SK-N-SH treated with all-trans-retinoic acid at 6 μM for 48 hours (cell line): ENCODE measurements around the gene NDUFA11.

Experiments used
- ATAC-seq: fragments of 200-7000 bp; cut with Tn5 transposase; 3 replicates; pipeline ENCODE4 v1.9.1; 2020; ENCODE audit warnings: mild to moderate bottlenecking, moderate library complexity
- ARNTL ChIP-seq: fragments of 450-650 bp; formaldehyde crosslinking; IDR thresholded peaks from 2 replicates; pipeline ENCODE4 v1.5.0; 2020; ENCODE audit warnings: low read depth, mild to moderate bottlenecking, moderate library complexity, borderline replicate concordance
- BACH2 ChIP-seq: fragments of 250-450 bp; sonication (Bioruptor Pico); IDR thresholded peaks from 2 replicates; pipeline ENCODE4 v1.9.0; 2021; ENCODE audit warnings: mild to moderate bottlenecking, borderline replicate concordance
- CREB5 ChIP-seq: fragments of 250-450 bp; sonication (Bioruptor Pico); IDR thresholded peaks from 2 replicates; pipeline ENCODE4 v1.5.1; 2020; ENCODE audit warnings: low read depth, mild to moderate bottlenecking, moderate library complexity
- CSDC2 ChIP-seq: fragments of 250-450 bp; sonication (Bioruptor Pico); IDR thresholded peaks from 2 replicates; pipeline ENCODE4 v1.5.0; 2020; ENCODE audit warnings: mild to moderate bottlenecking, moderate library complexity
- CSRNP3 ChIP-seq: fragments of 250-450 bp; sonication (Bioruptor Pico); IDR thresholded peaks from 2 replicates; pipeline ENCODE4 v1.5.1; 2021; ENCODE audit warnings: mild to moderate bottlenecking, moderate library complexity
- ESRRG ChIP-seq: fragments of 250-450 bp; sonication (Bioruptor Pico); IDR thresholded peaks from 2 replicates; pipeline ENCODE4 v1.6.1; 2021; ENCODE audit warnings: mild to moderate bottlenecking
- GLIS3 ChIP-seq: fragments of 250-450 bp; sonication (Bioruptor Pico); IDR thresholded peaks from 2 replicates; pipeline ENCODE4 v1.5.0; 2020; ENCODE audit warnings: mild to moderate bottlenecking, moderate library complexity
- ISL1 ChIP-seq: fragments of 250-450 bp; sonication (Bioruptor Pico); IDR thresholded peaks from 2 replicates; pipeline ENCODE4 v2.1.2; 2022; ENCODE audit warnings: mild to moderate bottlenecking, moderate library complexity
- OSR1 ChIP-seq: fragments of 250-450 bp; sonication (Bioruptor Pico); IDR thresholded peaks from 2 replicates; pipeline ENCODE4 v1.8.0; 2022; ENCODE audit warnings: moderate library complexity, mild to moderate bottlenecking, inconsistent platforms
- POU6F1 ChIP-seq: fragments of 250-450 bp; sonication (Bioruptor Pico); IDR thresholded peaks from 2 replicates; pipeline ENCODE4 v1.8.0; 2021; ENCODE audit warnings: low read depth, mild to moderate bottlenecking, moderate library complexity, borderline replicate concordance
- PPARA ChIP-seq: fragments of 250-450 bp; sonication (Bioruptor Pico); IDR thresholded peaks from 2 replicates; pipeline ENCODE4 v1.5.0; 2020; ENCODE audit warnings: mild to moderate bottlenecking, borderline replicate concordance
- RARB ChIP-seq: fragments of 250-450 bp; sonication (Bioruptor Pico); IDR thresholded peaks from 2 replicates; pipeline ENCODE4 v1.8.0; 2021; ENCODE audit warnings: mild to moderate bottlenecking, moderate library complexity
- SNAI2 ChIP-seq: fragments of 250-450 bp; sonication (Bioruptor Pico); IDR thresholded peaks from 2 replicates; pipeline ENCODE4 v1.5.0; 2020; ENCODE audit warnings: mild to moderate bottlenecking, moderate library complexity
- TCF4 ChIP-seq: fragments of 250-450 bp; sonication (Bioruptor Pico); IDR thresholded peaks from 2 replicates; pipeline ENCODE4 v1.8.0; 2021; ENCODE audit warnings: mild to moderate bottlenecking, moderate library complexity, borderline replicate concordance
- TOX ChIP-seq: fragments of 250-450 bp; sonication (Bioruptor Pico); IDR thresholded peaks from 2 replicates; pipeline ENCODE4 v1.8.0; 2021; ENCODE audit warnings: mild to moderate bottlenecking, moderate library complexity, borderline replicate concordance
- TSHZ2 ChIP-seq: fragments of 250-450 bp; sonication (Bioruptor Pico); IDR thresholded peaks from 2 replicates; pipeline ENCODE4 v1.5.0; 2020; ENCODE audit warnings: mild to moderate bottlenecking, moderate library complexity
- ZC3H10 ChIP-seq: fragments of 250-450 bp; sonication (Bioruptor Pico); IDR thresholded peaks from 2 replicates; pipeline ENCODE4 v1.5.1; 2021; ENCODE audit warnings: mild to moderate bottlenecking, moderate library complexity
- ZFP3 ChIP-seq: fragments of 250-450 bp; sonication (Bioruptor Pico); IDR thresholded peaks from 2 replicates; pipeline ENCODE4 v1.5.0; 2020; ENCODE audit warnings: mild to moderate bottlenecking, moderate library complexity
- ZFP30 ChIP-seq: fragments of 450-650 bp; formaldehyde crosslinking; IDR thresholded peaks from 2 replicates; pipeline ENCODE4 v1.5.0; 2022; ENCODE audit warnings: mild to moderate bottlenecking, moderate library complexity
- ZNF565 ChIP-seq: fragments of 450-650 bp; formaldehyde crosslinking; conservative IDR thresholded peaks from 2 replicates; pipeline ENCODE4 v1.5.0; 2020; ENCODE audit warnings: low read depth, mild to moderate bottlenecking, moderate library complexity
- ZNF70 ChIP-seq: fragments of 450-650 bp; formaldehyde crosslinking; IDR thresholded peaks from 2 replicates; pipeline ENCODE4 v1.5.0; 2020; ENCODE audit warnings: mild to moderate bottlenecking, moderate library complexity
- ZNF8 ChIP-seq: fragments of 450-650 bp; formaldehyde crosslinking; IDR thresholded peaks from 2 replicates; pipeline ENCODE4 v1.5.0; 2020; ENCODE audit warnings: mild to moderate bottlenecking, moderate library complexity

The NDUFA11 gene

GRCh38 chr19:5921516-5922160 lies 18.0 kb upstream of the NDUFA11 start:
- ATAC-seq: no peak

GRCh38 chr19:5918463-5919079 lies 15.0 kb upstream of the NDUFA11 start:
- no peak for ATAC-seq
- TF ChIP-seq ZFP30 (CRISPR knock-in tag) (no peak), ZFP3 (CRISPR knock-in tag) (no peak), PPARA (CRISPR knock-in tag) (no peak), TOX (no peak), RARB (CRISPR knock-in tag) (no peak), ISL1 (CRISPR knock-in tag) (no peak), ZNF8 (no peak), BACH2 (CRISPR knock-in tag) (no peak), SNAI2 (no peak), ESRRG (no peak), ZNF565 (no peak), GLIS3 (no peak), TCF4 (CRISPR knock-in tag) (no peak), CSRNP3 (no peak), OSR1 (CRISPR knock-in tag) (no peak)

More at GRCh38 chr19:5921516-5922160, 18.0 kb upstream of the NDUFA11 start:
- no peak for TF ChIP-seq GLIS3
- no peak for TF ChIP-seq ZC3H10 (CRISPR knock-in tag)
- no peak for TF ChIP-seq ZFP30 (CRISPR knock-in tag)
- no peak for TF ChIP-seq PPARA (CRISPR knock-in tag)
- no peak for TF ChIP-seq ZNF565
- no peak for TF ChIP-seq CSDC2 (CRISPR knock-in tag)
- no peak for TF ChIP-seq ZFP3 (CRISPR knock-in tag)
- TF ChIP-seq POU6F1 (CRISPR knock-in tag): no peak
- TF ChIP-seq CSRNP3: no peak
- no peak for TF ChIP-seq CREB5 (CRISPR knock-in tag)
- no peak for TF ChIP-seq ARNTL
- no peak for TF ChIP-seq BACH2 (CRISPR knock-in tag)
- no peak for TF ChIP-seq RARB (CRISPR knock-in tag)
- TF ChIP-seq TOX: no peak
- no peak for TF ChIP-seq ISL1 (CRISPR knock-in tag)
- no peak for TF ChIP-seq ZNF8
- no peak for TF ChIP-seq TSHZ2 (CRISPR knock-in tag)
- no peak for TF ChIP-seq ESRRG
- no peak for TF ChIP-seq OSR1 (CRISPR knock-in tag)
- TF ChIP-seq ZNF70 (CRISPR knock-in tag): no peak
